Spleen (tissue), 7 donors: Measurements from ENCODE around the gene LAMTOR4.

Source experiments
- POLR2AphosphoS5 ChIP-seq, 3 donors: sonication (generic); formaldehyde crosslinking; IDR thresholded peaks; one replicate each; pipeline ENCODE4 v1.5.1; 2017; ENCODE audit warnings: antibody characterized with exemption in 3 of 3
- TF ChIP-seq, protein P1 (sequence below), 11 experiments: fragments of 200-600 bp in 7 of 11; fragments of 450-650 bp in 4 of 11; sonication (generic) in 4 of 11; IDR thresholded peaks in 8 of 11; conservative IDR thresholded peaks in 3 of 11; 1 replicate in 7 of 11; 2 replicates in 4 of 11; pipeline versions ENCODE4 v1.4.0 to v1.8.0; 2016 to 2021; ENCODE audit warnings: antibody characterized with exemption in 11 of 11, inconsistent platforms in 4 of 11, mild to moderate bottlenecking in 1 of 11
- donor health status: DM: no; HTN: no; CAD: no; lungs with moderate emphysema.
- donor health status: DM: no; HTN: no; CAD: no.
- donor health status: DM: no; HTN: no; CAD: no.

GRCh38 chr7:100122568-100122967 lies 26.1 kb upstream of the LAMTOR4 start:
- TF ChIP-seq, protein P1, sequence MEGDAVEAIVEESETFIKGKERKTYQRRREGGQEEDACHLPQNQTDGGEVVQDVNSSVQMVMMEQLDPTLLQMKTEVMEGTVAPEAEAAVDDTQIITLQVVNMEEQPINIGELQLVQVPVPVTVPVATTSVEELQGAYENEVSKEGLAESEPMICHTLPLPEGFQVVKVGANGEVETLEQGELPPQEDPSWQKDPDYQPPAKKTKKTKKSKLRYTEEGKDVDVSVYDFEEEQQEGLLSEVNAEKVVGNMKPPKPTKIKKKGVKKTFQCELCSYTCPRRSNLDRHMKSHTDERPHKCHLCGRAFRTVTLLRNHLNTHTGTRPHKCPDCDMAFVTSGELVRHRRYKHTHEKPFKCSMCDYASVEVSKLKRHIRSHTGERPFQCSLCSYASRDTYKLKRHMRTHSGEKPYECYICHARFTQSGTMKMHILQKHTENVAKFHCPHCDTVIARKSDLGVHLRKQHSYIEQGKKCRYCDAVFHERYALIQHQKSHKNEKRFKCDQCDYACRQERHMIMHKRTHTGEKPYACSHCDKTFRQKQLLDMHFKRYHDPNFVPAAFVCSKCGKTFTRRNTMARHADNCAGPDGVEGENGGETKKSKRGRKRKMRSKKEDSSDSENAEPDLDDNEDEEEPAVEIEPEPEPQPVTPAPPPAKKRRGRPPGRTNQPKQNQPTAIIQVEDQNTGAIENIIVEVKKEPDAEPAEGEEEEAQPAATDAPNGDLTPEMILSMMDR (IDR thresholded peaks at IDR 0.05 in 8 of 11, conservative IDR thresholded peaks at IDR 0.05 in 3 of 11), result no peak
- TF ChIP-seq POLR2AphosphoS5 (IDR thresholded peaks at IDR 0.05), result no peak
